A549 (cell line): Measurements from ENCODE around the gene B3GNT5.

ENCODE experiments used
- BHLHE40 ChIP-seq: IDR thresholded peaks from 2 replicates; pipeline ENCODE4 v1.6.1; 2012; ENCODE audit warnings: low read depth, low read length, inconsistent platforms
- CTCF ChIP-seq: fragments of >200 bp; sonication (Bioruptor Twin); formaldehyde crosslinking; IDR thresholded peaks from 3 replicates; pipeline ENCODE4 v1.5.1; 2016
- MAFK ChIP-seq: fragments of 450-650 bp; IDR thresholded peaks from 2 replicates; pipeline ENCODE4 v1.6.1; 2014; ENCODE audit not compliant: partially characterized antibody

GRCh38 chr3:183312433-183312832, 59.4 kb downstream of the B3GNT5 start:
- TF ChIP-seq MAFK (no peak), CTCF (no peak), BHLHE40 (no peak)
